Erythroblast (primary cell): ENCODE data around the gene RNF180.
"Not testable (repeated sequence)": the region's sequence is repeated elsewhere in the genome, so short reads cannot be mapped to it uniquely, and the experiment has no call there.

Experiments
- DNase-seq, 2 experiments: peaks; one replicate each; lab custom pipeline; 2025; lab: John Stamatoyannopoulos, UW
- GATA1 ChIP-seq: IDR thresholded peaks from 2 replicates; pipeline ENCODE4 v1.6.1; 2011; ENCODE audit warnings: low read depth, mild to moderate bottlenecking, control low read depth, low read length, moderate library complexity
- POLR2A ChIP-seq: IDR thresholded peaks from 2 replicates; pipeline ENCODE4 v1.6.1; 2011; ENCODE audit warnings: mild to moderate bottlenecking, low read length

RNF180 gene

DNA sequence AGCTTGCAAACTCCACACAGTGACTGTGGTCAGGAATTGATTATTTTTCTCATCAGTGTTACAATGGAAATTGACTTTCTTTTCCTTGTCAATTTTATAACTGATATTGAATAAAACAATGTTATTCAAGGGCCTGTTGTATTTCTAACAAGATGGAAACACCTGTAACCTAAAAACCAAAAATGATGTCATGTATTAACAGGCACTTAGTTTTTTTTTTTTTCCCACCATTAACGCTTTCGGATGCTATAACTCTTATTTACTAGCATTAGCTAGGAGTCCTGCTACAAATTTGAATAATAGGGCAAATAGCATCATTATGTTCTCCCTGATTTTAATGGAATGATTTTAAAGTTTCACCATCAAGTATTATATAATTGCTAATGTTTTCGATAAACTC lies 30.3 kb downstream of the RNF180 start:
- no peak for DNase-seq

DNA sequence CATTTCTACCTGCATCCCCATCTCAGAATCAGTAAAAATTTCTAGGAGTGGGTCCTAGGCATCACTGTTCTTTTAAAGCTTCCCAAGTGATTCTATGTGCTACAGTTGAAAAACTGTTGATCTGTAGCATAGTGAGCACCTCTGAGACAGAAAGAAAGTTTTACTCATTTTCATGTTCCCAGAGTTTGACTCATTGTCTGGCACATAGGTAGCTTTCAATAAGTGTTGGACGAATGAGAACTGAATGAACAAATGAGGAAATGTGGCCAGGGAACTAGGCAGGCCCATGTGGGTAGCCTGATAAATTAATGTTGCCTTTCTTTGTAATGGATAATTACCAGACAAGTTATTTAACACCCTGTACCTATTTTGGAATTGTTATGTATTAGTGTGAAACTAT lies 33.8 kb downstream of the RNF180 start:
- TF ChIP-seq POLR2A, result no peak
- TF ChIP-seq GATA1, result no peak
- no peak for DNase-seq

More for the DNA sequence above, 30.3 kb downstream of the RNF180 start:
- TF ChIP-seq GATA1, result no peak
- no peak for TF ChIP-seq POLR2A

DNA sequence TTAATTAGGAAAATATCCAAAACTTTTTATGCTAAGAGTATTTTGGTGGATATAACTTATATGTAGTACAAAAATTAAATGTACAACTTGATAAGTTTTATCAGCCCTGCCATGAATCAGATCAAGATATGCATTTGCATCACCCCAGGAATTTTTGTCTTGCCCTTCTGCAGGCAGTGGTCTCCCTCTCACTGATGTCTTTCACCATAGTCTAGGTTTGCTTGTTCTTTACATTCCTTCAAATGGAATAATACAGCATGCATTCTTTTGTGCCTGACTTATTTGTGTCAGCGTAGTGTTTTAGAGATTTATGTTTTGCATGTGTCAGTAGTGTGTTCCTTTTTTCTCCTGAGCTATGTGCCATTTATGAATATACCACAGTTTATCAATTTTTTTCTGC lies 36.4 kb downstream of the RNF180 start:
- no peak for DNase-seq
- TF ChIP-seq GATA1, result no peak

DNA sequence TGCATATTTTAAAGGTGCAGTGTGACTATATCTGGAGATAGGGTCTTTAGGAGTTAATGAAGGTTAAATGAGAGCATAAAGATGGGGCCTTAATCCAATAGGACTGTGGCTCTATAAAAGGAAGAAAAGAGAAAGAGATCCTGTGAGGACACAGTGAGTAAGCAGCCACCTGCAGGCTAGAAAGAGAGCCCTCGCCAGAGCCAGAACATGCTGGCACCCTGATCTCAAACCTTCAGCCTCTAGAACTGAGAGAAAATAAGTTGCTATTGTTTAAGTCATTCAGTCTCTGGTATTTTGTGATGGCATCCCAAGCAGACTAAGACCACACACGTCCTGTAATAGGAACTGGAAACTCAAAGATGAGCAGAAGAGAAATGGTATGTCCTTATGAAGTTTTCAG lies 41.0 kb downstream of the RNF180 start:
- TF ChIP-seq GATA1, result no peak
- no peak for DNase-seq

DNA sequence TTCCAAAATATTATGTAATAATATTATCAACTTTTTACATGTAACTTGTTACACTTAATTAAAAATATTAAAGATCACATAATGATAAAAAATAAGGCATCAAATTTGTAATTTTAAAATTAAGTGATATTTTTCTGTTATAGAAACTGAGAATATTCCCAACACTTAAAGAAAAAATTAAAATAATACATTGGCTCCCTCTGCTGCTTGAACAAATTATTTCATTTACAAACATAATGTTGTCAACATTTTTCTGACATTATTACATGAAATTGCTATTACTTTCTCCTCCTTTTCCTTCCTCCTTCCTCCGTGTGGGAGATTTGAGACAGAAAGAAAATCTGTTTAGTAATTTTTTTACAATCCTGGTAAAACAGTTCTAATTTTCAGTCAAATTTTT lies 42.3 kb downstream of the RNF180 start:
- TF ChIP-seq GATA1 (no peak), POLR2A (no peak)
- DNase-seq, result peak in 1 of 2 experiments; percentile 15

DNA sequence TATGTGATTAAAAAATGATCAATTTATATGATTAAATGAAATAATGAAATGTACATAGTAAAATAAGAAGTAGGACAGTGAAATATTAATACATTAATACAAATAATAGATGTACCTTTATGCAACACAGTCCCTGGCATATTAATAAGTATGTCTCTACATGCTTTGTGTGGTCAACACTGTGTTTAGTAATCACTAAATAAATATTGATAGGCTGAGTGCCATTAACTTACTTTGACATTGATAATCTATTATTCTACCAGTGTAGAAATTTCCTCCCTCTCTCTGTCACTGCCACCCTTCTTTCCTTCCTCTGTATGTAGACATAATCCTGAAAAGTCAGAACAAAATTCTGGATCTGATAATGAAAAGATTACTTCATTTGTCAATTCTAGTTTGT lies 43.7 kb downstream of the RNF180 start:
- DNase-seq, result no peak
- TF ChIP-seq GATA1, result no peak
- TF ChIP-seq POLR2A, result no peak

DNA sequence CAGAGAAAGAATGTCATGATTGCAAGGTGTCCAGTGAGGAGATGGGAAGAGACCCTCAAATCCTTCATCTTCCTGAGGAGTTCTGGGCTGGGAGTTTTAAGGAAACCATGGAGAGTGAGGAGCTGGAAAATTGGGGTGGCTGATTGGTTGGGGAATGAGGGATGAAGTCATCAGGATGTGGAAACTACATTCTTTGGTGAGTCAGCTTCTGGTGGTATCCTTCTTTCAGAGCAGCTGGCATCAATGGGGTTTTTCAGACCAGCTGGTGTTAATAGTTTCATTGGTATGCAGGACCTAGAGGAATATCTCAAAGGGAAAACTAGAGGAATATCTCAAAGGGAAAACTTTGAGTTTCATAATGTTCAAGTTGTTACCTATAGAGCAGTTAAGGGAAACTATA lies 45.2 kb downstream of the RNF180 start:
- DNase-seq, result no peak

DNA sequence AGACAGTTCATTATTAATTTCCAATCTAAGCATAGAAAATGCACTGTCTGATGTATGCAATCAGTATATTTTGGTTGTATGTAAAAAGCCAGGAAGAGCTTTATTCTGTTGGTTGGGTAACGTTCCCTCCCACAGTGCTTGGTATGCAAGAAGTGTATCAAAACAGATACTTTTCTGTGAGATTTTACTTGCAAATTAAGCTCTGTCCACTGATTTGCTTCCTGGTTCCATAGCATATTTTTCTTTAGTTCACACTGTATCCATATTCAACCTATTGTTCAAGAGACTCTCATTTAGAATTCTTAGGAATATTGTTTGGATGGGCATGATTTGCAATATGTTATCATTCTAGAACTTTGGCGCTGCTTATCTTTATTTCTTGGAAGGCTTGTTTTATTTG lies 47.4 kb downstream of the RNF180 start:
- no peak for TF ChIP-seq GATA1
- TF ChIP-seq POLR2A, result no peak

More for the DNA sequence above, 45.2 kb downstream of the RNF180 start:
- TF ChIP-seq GATA1, result no peak
- no peak for TF ChIP-seq POLR2A

DNA sequence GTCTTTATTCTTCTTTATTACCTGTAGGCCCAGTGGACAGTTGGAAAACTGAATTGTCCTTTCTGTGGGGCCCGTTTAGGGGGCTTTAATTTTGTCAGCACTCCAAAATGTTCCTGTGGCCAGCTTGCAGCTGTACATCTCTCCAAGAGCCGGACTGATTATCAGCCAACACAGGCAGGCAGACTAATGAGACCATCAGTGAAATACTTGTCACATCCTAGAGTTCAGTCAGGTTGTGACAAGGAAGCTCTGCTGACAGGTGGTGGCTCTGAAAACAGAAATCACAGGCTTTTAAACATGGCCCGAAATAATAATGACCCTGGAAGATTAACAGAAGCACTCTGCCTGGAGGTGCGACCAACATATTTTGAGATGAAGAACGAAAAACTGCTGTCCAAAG lies 47.9 kb downstream of the RNF180 start:
- DNase-seq, result no peak
- TF ChIP-seq GATA1, result no peak
- no peak for TF ChIP-seq POLR2A

More for the DNA sequence above, 47.4 kb downstream of the RNF180 start:
- DNase-seq, result no peak

DNA sequence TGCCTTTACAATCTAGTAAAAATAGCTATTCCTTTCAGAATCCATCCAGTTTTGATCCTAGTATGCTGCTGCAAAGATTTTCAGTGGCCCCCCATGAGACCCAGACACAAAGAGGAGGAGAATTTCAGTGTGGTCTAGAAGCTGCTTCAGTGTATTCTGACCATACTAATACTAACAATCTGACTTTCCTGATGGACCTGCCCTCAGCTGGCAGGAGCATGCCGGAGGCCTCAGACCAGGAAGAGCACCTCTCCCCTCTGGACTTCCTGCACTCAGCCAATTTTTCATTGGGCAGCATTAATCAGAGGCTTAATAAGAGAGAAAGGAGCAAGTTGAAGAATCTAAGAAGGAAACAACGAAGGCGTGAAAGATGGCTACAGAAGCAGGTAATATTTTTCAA lies 48.5 kb downstream of the RNF180 start:
- no peak for DNase-seq
- TF ChIP-seq GATA1, result no peak
- no peak for TF ChIP-seq POLR2A

DNA sequence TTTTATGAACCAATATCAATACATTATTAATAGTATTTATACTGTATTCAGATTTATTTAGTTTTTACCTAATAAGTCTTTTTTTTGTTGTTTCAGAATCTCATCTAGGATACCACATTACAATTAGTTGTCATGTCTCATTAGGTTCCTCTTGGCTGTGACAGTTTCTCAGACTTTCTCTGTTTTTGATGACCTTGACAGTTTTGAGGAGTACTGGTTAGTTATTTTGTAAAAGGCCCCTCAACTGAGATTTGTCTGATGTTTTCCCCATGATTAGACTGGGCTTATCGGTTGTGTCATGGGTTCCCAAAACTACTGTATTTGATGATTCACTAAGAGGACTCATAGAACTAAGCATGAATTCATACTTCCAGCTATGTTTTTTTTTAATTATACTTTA lies 56.3 kb downstream of the RNF180 start:
- TF ChIP-seq POLR2A (no peak), GATA1 (no peak)

DNA sequence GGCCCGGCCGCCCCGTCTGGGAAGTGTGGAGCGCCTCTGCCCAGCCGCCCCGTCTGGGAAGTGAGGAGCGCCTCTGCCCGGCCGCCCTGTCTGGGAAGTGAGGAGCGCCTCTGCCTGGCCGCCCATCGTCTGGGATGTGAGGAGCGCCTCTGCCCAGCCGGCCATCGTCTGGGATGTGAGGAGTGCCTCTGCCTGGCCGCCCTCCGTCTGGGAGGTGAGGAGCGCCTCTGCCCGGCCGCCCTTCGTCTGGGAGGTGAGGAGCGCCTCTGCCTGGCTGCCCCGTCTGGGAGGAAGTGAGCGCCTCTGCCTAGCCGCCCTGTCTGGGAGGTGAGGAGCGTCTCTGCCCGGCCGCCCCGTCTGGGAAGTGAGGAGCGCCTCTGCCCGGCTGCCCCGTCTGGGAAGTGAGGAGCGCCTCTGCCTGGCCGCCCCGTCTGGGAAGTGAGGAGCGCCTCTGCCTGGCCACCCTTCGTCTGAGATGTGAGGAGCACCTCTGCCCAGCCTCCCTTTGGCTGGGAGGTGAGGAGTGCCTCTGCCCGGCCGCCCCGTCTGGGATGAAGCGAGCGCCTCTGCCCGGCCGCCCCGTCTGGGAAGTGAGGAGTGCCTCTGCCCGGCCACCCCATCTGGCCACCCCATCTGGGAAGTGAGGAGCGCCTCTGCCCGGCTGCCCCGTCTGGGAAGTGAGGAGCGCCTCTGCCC lies 59.8 kb downstream of the RNF180 start:
- DNase-seq, result not testable (repeated sequence)

More for the DNA sequence above, 56.3 kb downstream of the RNF180 start:
- DNase-seq, result no peak

DNA sequence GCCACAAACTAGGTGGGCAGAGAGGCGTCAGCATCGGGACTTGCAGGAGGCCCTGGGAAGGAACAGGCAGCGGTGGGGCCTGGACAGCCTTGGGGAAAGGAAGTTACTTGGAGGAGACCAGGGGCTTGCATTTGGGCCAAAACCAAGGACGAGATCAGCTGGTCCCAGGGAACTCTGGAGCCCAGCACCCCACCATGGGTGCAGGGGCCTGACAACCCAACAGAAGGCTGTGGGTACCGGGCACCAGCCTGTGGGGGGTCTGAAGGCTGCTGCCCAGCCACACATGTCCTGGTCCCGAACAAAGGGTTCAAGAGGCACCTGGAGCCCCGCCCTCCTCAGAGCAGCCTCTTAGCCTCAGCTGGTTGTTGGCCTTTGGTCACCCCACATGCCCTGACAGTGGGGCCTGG lies 61.5 kb downstream of the RNF180 start:
- DNase-seq, result not testable (repeated sequence)

DNA sequence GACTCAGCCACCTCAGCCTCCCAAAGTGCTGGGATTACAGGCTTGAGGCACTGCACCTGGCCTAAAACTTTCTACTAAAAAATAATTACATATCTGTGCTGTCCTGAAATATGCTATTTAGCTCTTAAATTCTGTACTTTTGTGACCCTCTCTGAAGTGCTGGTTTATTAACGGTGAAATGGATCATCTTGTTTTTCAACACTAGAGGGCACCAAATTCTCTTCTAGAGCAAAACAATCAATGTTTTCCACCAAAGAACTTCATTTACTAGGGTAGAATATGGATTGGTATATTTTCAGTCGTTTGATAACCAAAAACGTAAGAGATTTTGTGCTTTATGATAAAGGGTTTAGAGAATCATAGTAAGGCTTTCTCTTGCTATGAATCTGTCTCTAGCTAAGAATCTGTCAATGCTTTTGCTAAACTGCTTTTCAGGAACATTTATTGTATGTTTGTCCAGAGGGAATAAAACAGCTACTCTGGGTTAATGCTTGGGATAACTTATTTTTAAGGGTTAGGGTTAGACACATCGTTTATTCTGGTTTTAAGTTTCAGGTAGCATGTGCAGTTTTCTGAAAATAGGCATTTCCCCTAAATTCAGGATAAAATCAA lies 63.6 kb downstream of the RNF180 start:
- TF ChIP-seq POLR2A, result no peak
- DNase-seq, result peak; percentile 14 to 40

DNA sequence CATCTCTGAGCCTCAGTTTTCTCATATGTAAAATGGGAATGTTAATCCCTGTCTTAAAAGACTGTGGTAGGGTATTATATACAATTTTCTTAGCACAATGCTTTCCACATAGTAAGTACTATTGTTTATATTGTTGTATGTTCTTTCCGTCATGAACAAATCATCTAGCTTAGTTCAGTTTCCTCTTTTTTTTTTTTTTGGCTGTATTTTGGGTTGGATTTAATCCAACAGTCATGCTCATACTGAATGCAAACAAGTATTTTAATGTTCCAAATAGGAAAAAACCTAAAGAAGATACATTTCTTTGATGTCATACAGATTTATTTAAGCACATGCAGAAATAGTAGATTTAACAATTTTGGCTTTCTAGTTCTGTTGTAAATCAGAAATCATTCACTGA lies 95.1 kb downstream of the RNF180 start:
- DNase-seq, result no peak
- TF ChIP-seq GATA1 (no peak), POLR2A (no peak)
